Measurements from ENCODE around the gene TMC5. TPM values are rescaled to one million over a fixed set of nuclear protein-coding genes. Genes with fewer than 3 reads are reported as not detected.
"Not testable (repeated sequence)": the region's sequence is repeated elsewhere in the genome, so short reads cannot be mapped to it uniquely, and the experiment has no call there.

Gene TMC5
- total and polyA plus RNA-seq, 2 donors (not counting 3 experiments of a cell fraction or from before 2014, with no cell fraction given), result not detected

DNA sequence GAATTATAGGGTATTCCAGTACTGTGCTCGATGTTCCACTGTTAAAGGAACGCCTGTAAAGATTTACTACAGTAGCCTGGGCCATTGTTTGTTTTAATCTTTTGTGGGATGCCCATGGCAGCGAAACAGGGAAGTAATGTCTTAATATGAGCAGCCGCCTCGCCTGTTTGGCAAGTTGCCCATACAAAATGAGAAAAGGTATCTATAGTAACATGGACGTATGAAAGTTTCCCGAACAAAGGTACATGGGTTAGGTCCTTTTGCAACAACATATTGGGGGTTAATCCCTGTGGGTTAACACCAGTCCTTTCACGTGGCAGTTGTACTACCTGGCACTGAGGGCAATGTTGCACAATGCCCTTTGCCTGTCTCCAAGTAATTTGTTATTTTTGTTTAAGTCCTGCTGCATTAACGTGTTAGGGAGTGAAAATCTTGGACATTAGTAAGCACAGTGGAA, 21.1 kb upstream of the TMC5 start:
- no peak overlapping the region for H2AFZ ChIP-seq (ENCODE audit: low read depth, low read length)
- DNase-seq (ENCODE audit: low read depth, low spot score) (no peak), FAIRE-seq (no peak)
- ChIA-PET CTCF (interaction anchor here (0.8 to 1.7 kb wide), 2 partner anchors 21 to 106 kb away, joined by 3 read pairs; no protein-coding TSS in a partner anchor), POLR2A (no interaction called here)
- H3K79me2 ChIP-seq (ENCODE audit: control insufficient read depth, insufficient read depth, low read length), result no peaks in the 10 kb centered on the region
- no peaks in the 10 kb centered on the region for H3K36me3 ChIP-seq (ENCODE audit: control insufficient read depth in 2 of 2, extremely low read depth in 1 of 2, insufficient read depth in 2 of 2, low read length in 2 of 2)
- intact Hi-C loops (cut with micrococcal nuclease), result no loop called here
- H3K27ac ChIP-seq (ENCODE audit: insufficient read depth, low read depth, low read length), result no peak overlapping the region
- TF ChIP-seq FOS (IDR thresholded peaks at IDR 0.05; ENCODE audit: borderline replicate concordance, insufficient read depth, low read length), result no peak
- TF ChIP-seq, protein P1, sequence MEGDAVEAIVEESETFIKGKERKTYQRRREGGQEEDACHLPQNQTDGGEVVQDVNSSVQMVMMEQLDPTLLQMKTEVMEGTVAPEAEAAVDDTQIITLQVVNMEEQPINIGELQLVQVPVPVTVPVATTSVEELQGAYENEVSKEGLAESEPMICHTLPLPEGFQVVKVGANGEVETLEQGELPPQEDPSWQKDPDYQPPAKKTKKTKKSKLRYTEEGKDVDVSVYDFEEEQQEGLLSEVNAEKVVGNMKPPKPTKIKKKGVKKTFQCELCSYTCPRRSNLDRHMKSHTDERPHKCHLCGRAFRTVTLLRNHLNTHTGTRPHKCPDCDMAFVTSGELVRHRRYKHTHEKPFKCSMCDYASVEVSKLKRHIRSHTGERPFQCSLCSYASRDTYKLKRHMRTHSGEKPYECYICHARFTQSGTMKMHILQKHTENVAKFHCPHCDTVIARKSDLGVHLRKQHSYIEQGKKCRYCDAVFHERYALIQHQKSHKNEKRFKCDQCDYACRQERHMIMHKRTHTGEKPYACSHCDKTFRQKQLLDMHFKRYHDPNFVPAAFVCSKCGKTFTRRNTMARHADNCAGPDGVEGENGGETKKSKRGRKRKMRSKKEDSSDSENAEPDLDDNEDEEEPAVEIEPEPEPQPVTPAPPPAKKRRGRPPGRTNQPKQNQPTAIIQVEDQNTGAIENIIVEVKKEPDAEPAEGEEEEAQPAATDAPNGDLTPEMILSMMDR (IDR thresholded peaks at IDR 0.05; ENCODE audit: extremely low read depth in 1 of 2, insufficient read depth in 1 of 2, low read depth in 1 of 2, low read length in 2 of 2), result no peak
- TF ChIP-seq, protein P2, sequence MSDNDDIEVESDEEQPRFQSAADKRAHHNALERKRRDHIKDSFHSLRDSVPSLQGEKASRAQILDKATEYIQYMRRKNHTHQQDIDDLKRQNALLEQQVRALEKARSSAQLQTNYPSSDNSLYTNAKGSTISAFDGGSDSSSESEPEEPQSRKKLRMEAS (IDR thresholded peaks at IDR 0.05; ENCODE audit: insufficient read depth, insufficient read length), result no peak
- TF ChIP-seq EZH2 (IDR thresholded peaks at IDR 0.05; ENCODE audit: borderline replicate concordance, low read depth, low read length, severe bottlenecking), result no peak
- TF ChIP-seq JUN (IDR thresholded peaks at IDR 0.05; ENCODE audit: borderline replicate concordance, insufficient read depth, insufficient read length, low read depth), result no peak
- BruUV-seq (replicated peaks), result no TSS peak
- H3K9me3 ChIP-seq (replicated peaks; ENCODE audit: control insufficient read depth, insufficient read depth, low read length), result no peaks in the 10 kb centered on the region
- dilution Hi-C loops (cut with MboI; ENCODE audit: extremely low pct_ligation_motif_present, low sequenced_read_pairs), result no loop called here
- H3K9me1 ChIP-seq (replicated peaks; ENCODE audit: control insufficient read depth, extremely low read depth, insufficient read depth, low read length), result no peaks in the 10 kb centered on the region
- no peaks in the 10 kb centered on the region for H4K20me1 ChIP-seq (replicated peaks; ENCODE audit: control insufficient read depth, extremely low read depth, insufficient read depth, low read length)
- no peaks in the 10 kb centered on the region for H3K4me1 ChIP-seq (ENCODE audit: control insufficient read depth, extremely low read depth, insufficient read depth, low read length)
- no peak overlapping the region for H3K4me3 ChIP-seq (replicated peaks in 1 of 3; ENCODE audit: insufficient read depth in 1 of 3, low read depth in 1 of 3, low read length in 3 of 3)
- no peak overlapping the region for H3K9ac ChIP-seq (replicated peaks; ENCODE audit: extremely low read depth, insufficient read depth, low read length)
- no peak overlapping the region for H3K4me2 ChIP-seq (ENCODE audit: insufficient read depth, low read length)
- no peaks in the 10 kb centered on the region for H3K27me3 ChIP-seq (ENCODE audit: control insufficient read depth in 2 of 2, insufficient read depth in 2 of 2, low read length in 2 of 2)

DNA sequence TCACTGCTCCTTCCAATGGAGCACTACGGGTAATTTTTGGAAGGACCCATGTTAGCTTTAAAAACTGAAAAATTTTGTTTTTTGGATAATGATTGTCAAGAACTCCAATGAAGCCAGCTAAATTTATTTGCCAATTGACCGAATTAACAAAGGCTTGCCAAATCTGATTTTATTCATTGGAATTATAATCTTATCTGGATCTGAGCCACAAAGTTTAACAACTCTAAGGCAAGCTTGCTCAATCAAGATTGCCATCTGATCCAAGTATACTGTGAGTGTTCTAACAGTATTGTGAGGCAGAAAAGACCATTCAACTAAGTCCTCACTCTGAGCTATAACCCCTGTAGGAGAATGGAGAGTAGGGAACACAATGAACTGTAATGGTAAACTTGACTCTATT, 20.3 kb upstream of the TMC5 start:
- dilution Hi-C loops (cut with MboI; ENCODE audit: extremely low pct_ligation_motif_present, low sequenced_read_pairs); H3K9me1 ChIP-seq (replicated peaks; ENCODE audit: control insufficient read depth, extremely low read depth, insufficient read depth, low read length); H3K79me2 ChIP-seq (ENCODE audit: control insufficient read depth, insufficient read depth, low read length); H3K9ac ChIP-seq (replicated peaks; ENCODE audit: extremely low read depth, insufficient read depth, low read length); H3K36me3 ChIP-seq (ENCODE audit: control insufficient read depth in 2 of 2, extremely low read depth in 1 of 2, insufficient read depth in 2 of 2, low read length in 2 of 2); BruUV-seq (replicated peaks); POLR2A ChIA-PET; H2AFZ ChIP-seq (ENCODE audit: low read depth, low read length); intact Hi-C loops (cut with micrococcal nuclease); DNase-seq (ENCODE audit: low read depth, low spot score); H3K27me3 ChIP-seq (ENCODE audit: control insufficient read depth in 2 of 2, insufficient read depth in 2 of 2, low read length in 2 of 2); H3K4me3 ChIP-seq (replicated peaks in 1 of 3; ENCODE audit: insufficient read depth in 1 of 3, low read depth in 1 of 3, low read length in 3 of 3); H3K9me3 ChIP-seq (replicated peaks; ENCODE audit: control insufficient read depth, insufficient read depth, low read length); H3K27ac ChIP-seq (ENCODE audit: insufficient read depth, low read depth, low read length); FAIRE-seq; H3K4me1 ChIP-seq (ENCODE audit: control insufficient read depth, extremely low read depth, insufficient read depth, low read length); H3K4me2 ChIP-seq (ENCODE audit: insufficient read depth, low read length); H4K20me1 ChIP-seq (replicated peaks; ENCODE audit: control insufficient read depth, extremely low read depth, insufficient read depth, low read length): not testable (repeated sequence)
- CTCF ChIA-PET, result interaction anchor here (1.7 kb wide), 1 partner anchor 105 kb away, joined by 3 read pairs; no protein-coding TSS in a partner anchor
